DND-41 (cell line): Measurements from ENCODE around the gene HEYL.

Source experiments
- CTCF ChIP-seq: IDR thresholded peaks from 2 replicates; pipeline ENCODE4 v1.5.1; 2012; ENCODE audit warnings: borderline replicate concordance, low read length, moderate library complexity, mild to moderate bottlenecking; ENCODE audit not compliant: poor library complexity, severe bottlenecking; ENCODE audit errors: extremely low read depth
- EZH2 ChIP-seq: IDR thresholded peaks from 3 replicates; pipeline ENCODE4 v1.6.1; 2012; ENCODE audit warnings: borderline replicate concordance, low read depth, mild to moderate bottlenecking, moderate library complexity, low read length, inconsistent platforms; ENCODE audit not compliant: severe bottlenecking

GRCh38 chr1:39625462-39626273 is 13.8 kb downstream of the HEYL start:
- TF ChIP-seq CTCF = no peak
- no peak for TF ChIP-seq EZH2
